Nephron progenitor cell (in vitro differentiated cells): Measurements from ENCODE around the gene RHOF.

Source experiments
- DNase-seq: peaks from one replicate; pipeline ENCODE4 v3.0.0; 2021
- H3K27ac Mint-ChIP-seq: 2 replicates; pipeline ENCODE4 v1.8.0; 2021; ENCODE audit warnings: mild to moderate bottlenecking, moderate library complexity, mixed read lengths
- H3K27me3 Mint-ChIP-seq: 2 replicates; pipeline ENCODE4 v1.8.0; 2021; ENCODE audit warnings: mild to moderate bottlenecking, low read depth, mixed read lengths; ENCODE audit not compliant: poor library complexity
- H3K36me3 Mint-ChIP-seq: 2 replicates; pipeline ENCODE4 v1.8.0; 2021; ENCODE audit warnings: low read depth, mixed read lengths
- H3K4me1 Mint-ChIP-seq: 2 replicates; pipeline ENCODE4 v1.8.0; 2021; ENCODE audit warnings: mixed read lengths
- H3K4me3 Mint-ChIP-seq: 2 replicates; pipeline ENCODE4 v1.8.0; 2021; ENCODE audit warnings: mild to moderate bottlenecking, moderate library complexity, mixed read lengths
- H3K9me3 Mint-ChIP-seq: 2 replicates; pipeline ENCODE4 v1.8.0; 2021; ENCODE audit warnings: mild to moderate bottlenecking, moderate library complexity, mixed read lengths
- CTCF ChIP-seq: fragments of 200-600 bp; sonication (generic); IDR thresholded peaks from 2 replicates; pipeline ENCODE4 v1.5.0; 2021; ENCODE audit warnings: antibody characterized with exemption

Gene RHOF

GRCh38 chr12:121775501-121775900, 18.0 kb downstream of the RHOF start:
- H3K4me1 Mint-ChIP-seq: peaks cover 26% of the 10 kb centered on the region
- no peak overlapping the region for H3K27ac Mint-ChIP-seq

GRCh38 chr12:121774968-121775474, 18.5 kb downstream of the RHOF start:
- H3K36me3 Mint-ChIP-seq: no peaks in the 10 kb centered on the region
- H3K27ac Mint-ChIP-seq: no peak overlapping the region
- TF ChIP-seq CTCF: no peak
- no peak overlapping the region for H3K4me3 Mint-ChIP-seq
- no peak for DNase-seq
- H3K4me1 Mint-ChIP-seq: peaks cover 31% of the 10 kb centered on the region
- H3K9me3 Mint-ChIP-seq: no peaks in the 10 kb centered on the region
- H3K27me3 Mint-ChIP-seq: no peaks in the 10 kb centered on the region

More at GRCh38 chr12:121775501-121775900, 18.0 kb downstream of the RHOF start:
- H3K27me3 Mint-ChIP-seq: no peaks in the 10 kb centered on the region
- no peak overlapping the region for H3K4me3 Mint-ChIP-seq
- no peak for TF ChIP-seq CTCF
- DNase-seq: no peak
- H3K9me3 Mint-ChIP-seq: no peaks in the 10 kb centered on the region
- H3K36me3 Mint-ChIP-seq: no peaks in the 10 kb centered on the region

- peak; percentile 73 for TF ChIP-seq CTCF
- peak; percentile 78 for DNase-seq
- H3K4me3 Mint-ChIP-seq: no peak overlapping the region
- no peaks in the 10 kb centered on the region for H3K27me3 Mint-ChIP-seq
- H3K27ac Mint-ChIP-seq: no peak overlapping the region
- no peaks in the 10 kb centered on the region for H3K36me3 Mint-ChIP-seq
- no peaks in the 10 kb centered on the region for H3K9me3 Mint-ChIP-seq
- peaks cover 41% of the 10 kb centered on the region for H3K4me1 Mint-ChIP-seq
These were observed 20.3 kb downstream of the RHOF start for GRCh38 chr12:121773011-121773777.

- no peaks in the 10 kb centered on the region for H3K36me3 Mint-ChIP-seq
- no peak for DNase-seq
- peaks cover 58% of the 10 kb centered on the region for H3K4me1 Mint-ChIP-seq
- peak overlapping the region; percentile 32 for H3K27ac Mint-ChIP-seq
- no peaks in the 10 kb centered on the region for H3K9me3 Mint-ChIP-seq
- no peak for TF ChIP-seq CTCF
- H3K27me3 Mint-ChIP-seq: no peaks in the 10 kb centered on the region
- no peak overlapping the region for H3K4me3 Mint-ChIP-seq
These were observed 22.5 kb downstream of the RHOF start for GRCh38 chr12:121770813-121771625.

GRCh38 chr12:121770388-121770787, 23.1 kb downstream of the RHOF start:
- TF ChIP-seq CTCF: no peak
- no peak overlapping the region for H3K27ac Mint-ChIP-seq
- DNase-seq: no peak
- no peaks in the 10 kb centered on the region for H3K36me3 Mint-ChIP-seq
- H3K27me3 Mint-ChIP-seq: no peaks in the 10 kb centered on the region
- H3K4me1 Mint-ChIP-seq: peaks cover 64% of the 10 kb centered on the region
- no peaks in the 10 kb centered on the region for H3K9me3 Mint-ChIP-seq
- peak overlapping the region; percentile 25 for H3K4me3 Mint-ChIP-seq
